HepG2 (cell line): Measurements from ENCODE around the gene UBB. TPM values are rescaled to one million over a fixed set of nuclear protein-coding genes. Genes with fewer than 3 reads are reported as not detected.

Experiments used
- AGO2 ChIP-seq: fragments of 200-400 bp; formaldehyde crosslinking; optimal IDR thresholded peaks from 2 replicates; pipeline ENCODE3; 2017; ENCODE audit warnings: mild to moderate bottlenecking, low read depth, low read length, moderate library complexity
- ATF7-NPFF ChIP-seq: sonication (generic); formaldehyde crosslinking; IDR thresholded peaks from 2 replicates; pipeline ENCODE4 v1.8.1; 2023; ENCODE audit warnings: mild to moderate bottlenecking, low read depth, missing genetic modification reagents, moderate library complexity
- BRD4 ChIP-seq: sonication (generic); formaldehyde crosslinking; IDR thresholded peaks from 2 replicates; pipeline ENCODE4 v1.4.0; 2020; ENCODE audit warnings: missing genetic modification reagents
- CCAR2 ChIP-seq: fragments of 200-400 bp; formaldehyde crosslinking; optimal IDR thresholded peaks from 2 replicates; pipeline ENCODE3; 2018; ENCODE audit warnings: low read depth, mild to moderate bottlenecking, low read length, moderate library complexity
- ELF4 ChIP-seq: sonication (generic); formaldehyde crosslinking; IDR thresholded peaks from 2 replicates; pipeline ENCODE4 v1.5.0; 2020; ENCODE audit warnings: missing genetic modification reagents, mild to moderate bottlenecking, moderate library complexity, borderline replicate concordance
- GTF3A ChIP-seq: sonication (generic); formaldehyde crosslinking; conservative IDR thresholded peaks from 2 replicates; pipeline ENCODE4 v1.4.0; 2020; ENCODE audit warnings: mild to moderate bottlenecking, missing genetic modification reagents
- HNRNPUL1 ChIP-seq: fragments of 200-400 bp; formaldehyde crosslinking; IDR thresholded peaks from 2 replicates; pipeline ENCODE4 v1.6.1; 2017; ENCODE audit warnings: low read depth, mild to moderate bottlenecking, low read length, moderate library complexity
- ISX ChIP-seq: sonication (generic); formaldehyde crosslinking; conservative IDR thresholded peaks from 2 replicates; pipeline ENCODE4 v1.5.0; 2020; ENCODE audit warnings: missing genetic modification reagents
- MATR3 ChIP-seq: sonication (generic); formaldehyde crosslinking; IDR thresholded peaks from 2 replicates; pipeline ENCODE4 v1.4.0; 2020; ENCODE audit warnings: missing genetic modification reagents
- MTA3 ChIP-seq: sonication (generic); formaldehyde crosslinking; IDR thresholded peaks from 2 replicates; pipeline ENCODE4 v1.4.0; 2020; ENCODE audit warnings: missing genetic modification reagents
- NR2C2 ChIP-seq: sonication (generic); formaldehyde crosslinking; IDR thresholded peaks from 2 replicates; pipeline ENCODE4 v1.4.0; 2020; ENCODE audit warnings: missing genetic modification reagents, mild to moderate bottlenecking, moderate library complexity, borderline replicate concordance
- POLR2AphosphoS5 ChIP-seq: IDR thresholded peaks from 2 replicates; pipeline ENCODE4 v1.6.1; 2012; ENCODE audit warnings: low read depth, low read length
- SALL1 ChIP-seq: sonication (generic); formaldehyde crosslinking; IDR thresholded peaks from 2 replicates; pipeline ENCODE4 v1.8.0; 2022; ENCODE audit warnings: mild to moderate bottlenecking, missing genetic modification reagents
- TCF7 ChIP-seq: sonication (generic); IDR thresholded peaks from 2 replicates; pipeline ENCODE4 v1.6.1; 2016; ENCODE audit warnings: antibody characterized with exemption, low read depth
- ZFAT ChIP-seq: sonication (generic); formaldehyde crosslinking; conservative IDR thresholded peaks from 2 replicates; pipeline ENCODE4 v1.8.1; 2023; ENCODE audit warnings: missing genetic modification reagents, inconsistent platforms
- ZNF225 ChIP-seq: sonication (generic); formaldehyde crosslinking; IDR thresholded peaks from 2 replicates; pipeline ENCODE4 v1.4.0; 2020; ENCODE audit warnings: mild to moderate bottlenecking, missing genetic modification reagents
- ZNF251 ChIP-seq: sonication (generic); formaldehyde crosslinking; IDR thresholded peaks from 2 replicates; pipeline ENCODE4 v1.9.0; 2021; ENCODE audit warnings: mild to moderate bottlenecking, missing genetic modification reagents
- ZNF780A ChIP-seq: sonication (generic); formaldehyde crosslinking; IDR thresholded peaks from 2 replicates; pipeline ENCODE4 v1.8.0; 2022; ENCODE audit warnings: mild to moderate bottlenecking, missing genetic modification reagents, moderate library complexity
- polyA plus RNA-seq, 8 experiments: library from polyadenylated mRNA; depleted of rRNA in 3 of 8; stranded (reverse) in 7 of 8; unstranded in 1 of 8; fragments of >200 nt; fragmentation: Illumina TruSeq in 4 of 8; extraction: Trizol in 4 of 8; gene quantifications; 2 replicates each; pipeline versions ENCODE4 v1.2.1 to v1.2.3, GENCODE V29; 2011 to 2016; ENCODE audit warnings: low read depth in 4 of 8, missing spikeins in 1 of 8, mixed read lengths in 1 of 8; ENCODE audit not compliant: insufficient read depth in 1 of 8
- total RNA-seq, 5 experiments: library from RNA; depleted of rRNA; stranded (reverse); fragments of >200 nt; fragmentation: Illumina TruSeq; extraction: Trizol; gene quantifications; 2 replicates each; pipeline ENCODE4 v1.2.3, GENCODE V29; 2016; ENCODE audit warnings: low read depth in 1 of 5
- TF ChIP-seq, protein P1 (sequence below): sonication (generic); formaldehyde crosslinking; IDR thresholded peaks from 2 replicates; pipeline ENCODE4 v1.4.0; 2020; ENCODE audit warnings: missing genetic modification reagents
- TF ChIP-seq, protein P2 (sequence below): sonication (generic); formaldehyde crosslinking; IDR thresholded peaks from 2 replicates; pipeline ENCODE4 v1.4.0; 2020; ENCODE audit warnings: missing genetic modification reagents, low read depth, mild to moderate bottlenecking, borderline replicate concordance
- TF ChIP-seq, protein P3 (sequence below): sonication (generic); formaldehyde crosslinking; IDR thresholded peaks from 2 replicates; pipeline ENCODE4 v1.4.0; 2020; ENCODE audit warnings: mild to moderate bottlenecking, missing genetic modification reagents
- TF ChIP-seq, protein P4 (sequence below): sonication (generic); formaldehyde crosslinking; IDR thresholded peaks from 2 replicates; pipeline ENCODE4 v1.4.0; 2020; ENCODE audit warnings: missing genetic modification reagents, mild to moderate bottlenecking, borderline replicate concordance

Gene UBB
- total and polyA plus RNA-seq, 2 of the 13 experiments (the other 11 are each of a cell fraction or from before 2014, with no cell fraction given), result 1,130 to 2,066 TPM

DNA sequence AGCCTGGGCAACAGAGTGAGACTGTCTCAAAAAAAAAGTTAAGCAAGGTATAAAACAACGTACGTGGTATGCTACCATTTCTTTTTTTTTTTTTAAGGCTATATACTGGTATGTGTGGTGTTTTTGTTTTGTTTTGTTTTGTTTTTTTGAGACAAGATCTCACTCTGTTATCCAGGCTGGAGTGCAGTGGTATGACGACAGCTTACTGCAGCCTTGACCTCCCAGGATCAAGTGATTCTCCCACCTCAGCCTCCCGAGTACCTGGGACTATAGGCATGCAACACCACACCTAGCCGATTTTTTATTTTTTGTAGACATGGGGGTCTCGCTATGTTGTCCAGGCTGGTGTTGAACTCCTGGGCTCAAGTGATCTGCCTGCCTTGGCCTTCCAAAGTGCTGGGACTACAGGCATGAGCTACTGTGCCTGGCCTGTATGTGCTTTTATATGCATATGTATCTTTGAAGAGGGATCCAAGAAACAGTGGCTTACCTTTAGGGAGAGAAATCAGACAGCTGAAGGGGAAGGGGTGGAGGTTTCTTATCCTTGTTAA lies 34.1 kb upstream of the UBB start (continued):
- TF ChIP-seq ZNF780A (CRISPR knock-in tag) (no peak), AGO2 (peak; percentile 3), ZNF225 (CRISPR knock-in tag) (no peak), CCAR2 (no peak), POLR2AphosphoS5 (peak; percentile 4; the same call in 1 of the 2 replicates), HNRNPUL1 (no peak), ATF7-NPFF (CRISPR knock-in tag) (no peak), MATR3 (CRISPR knock-in tag) (no peak), BRD4 (CRISPR knock-in tag) (no peak), ISX (CRISPR knock-in tag) (no peak), ZFAT (CRISPR knock-in tag) (no peak), NR2C2 (CRISPR knock-in tag) (no peak), TCF7 (no peak), MTA3 (no peak), GTF3A (no peak), ELF4 (CRISPR knock-in tag) (no peak), ZNF251 (CRISPR knock-in tag) (no peak), SALL1 (CRISPR knock-in tag) (peak; percentile 9; the same call in 1 of the 2 replicates)
- TF ChIP-seq, protein P1, sequence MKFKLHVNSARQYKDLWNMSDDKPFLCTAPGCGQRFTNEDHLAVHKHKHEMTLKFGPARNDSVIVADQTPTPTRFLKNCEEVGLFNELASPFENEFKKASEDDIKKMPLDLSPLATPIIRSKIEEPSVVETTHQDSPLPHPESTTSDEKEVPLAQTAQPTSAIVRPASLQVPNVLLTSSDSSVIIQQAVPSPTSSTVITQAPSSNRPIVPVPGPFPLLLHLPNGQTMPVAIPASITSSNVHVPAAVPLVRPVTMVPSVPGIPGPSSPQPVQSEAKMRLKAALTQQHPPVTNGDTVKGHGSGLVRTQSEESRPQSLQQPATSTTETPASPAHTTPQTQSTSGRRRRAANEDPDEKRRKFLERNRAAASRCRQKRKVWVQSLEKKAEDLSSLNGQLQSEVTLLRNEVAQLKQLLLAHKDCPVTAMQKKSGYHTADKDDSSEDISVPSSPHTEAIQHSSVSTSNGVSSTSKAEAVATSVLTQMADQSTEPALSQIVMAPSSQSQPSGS (CRISPR knock-in tag), result no peak
- TF ChIP-seq, protein P2, sequence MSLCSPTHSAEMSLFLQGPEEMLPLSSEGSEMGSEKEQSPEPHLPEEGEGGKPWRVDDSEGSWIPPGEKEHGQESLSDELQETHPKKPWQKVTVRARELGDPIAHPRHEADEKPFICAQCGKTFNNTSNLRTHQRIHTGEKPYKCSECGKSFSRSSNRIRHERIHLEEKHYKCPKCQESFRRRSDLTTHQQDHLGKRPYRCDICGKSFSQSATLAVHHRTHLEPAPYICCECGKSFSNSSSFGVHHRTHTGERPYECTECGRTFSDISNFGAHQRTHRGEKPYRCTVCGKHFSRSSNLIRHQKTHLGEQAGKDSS (CRISPR knock-in tag), result no peak
- TF ChIP-seq, protein P3, sequence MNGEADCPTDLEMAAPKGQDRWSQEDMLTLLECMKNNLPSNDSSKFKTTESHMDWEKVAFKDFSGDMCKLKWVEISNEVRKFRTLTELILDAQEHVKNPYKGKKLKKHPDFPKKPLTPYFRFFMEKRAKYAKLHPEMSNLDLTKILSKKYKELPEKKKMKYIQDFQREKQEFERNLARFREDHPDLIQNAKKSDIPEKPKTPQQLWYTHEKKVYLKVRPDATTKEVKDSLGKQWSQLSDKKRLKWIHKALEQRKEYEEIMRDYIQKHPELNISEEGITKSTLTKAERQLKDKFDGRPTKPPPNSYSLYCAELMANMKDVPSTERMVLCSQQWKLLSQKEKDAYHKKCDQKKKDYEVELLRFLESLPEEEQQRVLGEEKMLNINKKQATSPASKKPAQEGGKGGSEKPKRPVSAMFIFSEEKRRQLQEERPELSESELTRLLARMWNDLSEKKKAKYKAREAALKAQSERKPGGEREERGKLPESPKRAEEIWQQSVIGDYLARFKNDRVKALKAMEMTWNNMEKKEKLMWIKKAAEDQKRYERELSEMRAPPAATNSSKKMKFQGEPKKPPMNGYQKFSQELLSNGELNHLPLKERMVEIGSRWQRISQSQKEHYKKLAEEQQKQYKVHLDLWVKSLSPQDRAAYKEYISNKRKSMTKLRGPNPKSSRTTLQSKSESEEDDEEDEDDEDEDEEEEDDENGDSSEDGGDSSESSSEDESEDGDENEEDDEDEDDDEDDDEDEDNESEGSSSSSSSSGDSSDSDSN (CRISPR knock-in tag), result no peak
- TF ChIP-seq, protein P4, sequence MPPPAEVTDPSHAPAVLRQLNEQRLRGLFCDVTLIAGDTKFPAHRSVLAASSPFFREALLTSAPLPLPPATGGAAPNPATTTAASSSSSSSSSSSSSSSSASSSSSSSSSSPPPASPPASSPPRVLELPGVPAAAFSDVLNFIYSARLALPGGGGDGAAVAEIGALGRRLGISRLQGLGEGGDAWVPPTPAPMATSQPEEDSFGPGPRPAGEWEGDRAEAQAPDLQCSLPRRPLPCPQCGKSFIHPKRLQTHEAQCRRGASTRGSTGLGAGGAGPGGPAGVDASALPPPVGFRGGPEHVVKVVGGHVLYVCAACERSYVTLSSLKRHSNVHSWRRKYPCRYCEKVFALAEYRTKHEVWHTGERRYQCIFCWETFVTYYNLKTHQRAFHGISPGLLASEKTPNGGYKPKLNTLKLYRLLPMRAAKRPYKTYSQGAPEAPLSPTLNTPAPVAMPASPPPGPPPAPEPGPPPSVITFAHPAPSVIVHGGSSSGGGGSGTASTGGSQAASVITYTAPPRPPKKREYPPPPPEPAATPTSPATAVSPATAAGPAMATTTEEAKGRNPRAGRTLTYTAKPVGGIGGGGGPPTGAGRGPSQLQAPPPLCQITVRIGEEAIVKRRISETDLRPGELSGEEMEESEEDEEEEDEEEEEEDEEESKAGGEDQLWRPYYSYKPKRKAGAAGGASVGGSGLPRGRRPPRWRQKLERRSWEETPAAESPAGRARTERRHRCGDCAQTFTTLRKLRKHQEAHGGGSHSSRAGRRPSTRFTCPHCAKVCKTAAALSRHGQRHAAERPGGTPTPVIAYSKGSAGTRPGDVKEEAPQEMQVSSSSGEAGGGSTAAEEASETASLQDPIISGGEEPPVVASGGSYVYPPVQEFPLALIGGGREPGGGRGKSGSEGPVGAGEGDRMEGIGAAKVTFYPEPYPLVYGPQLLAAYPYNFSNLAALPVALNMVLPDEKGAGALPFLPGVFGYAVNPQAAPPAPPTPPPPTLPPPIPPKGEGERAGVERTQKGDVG (CRISPR knock-in tag), result no peak
